Hematopoietic multipotent progenitor cell treated with erythropoietin and hydrocortisone succinate and interleukin-3 and kit ligand, for 6 days (in vitro differentiated cells): ENCODE measurements around the gene C3AR1.
"Not testable (repeated sequence)": the region's sequence is repeated elsewhere in the genome, so short reads cannot be mapped to it uniquely, and the experiment has no call there.

Source experiments
- DNase-seq: peaks from one replicate; pipeline ENCODE4 v3.0.0-alpha.2; 2015

Gene C3AR1

GRCh38 chr12:8026291-8026900, 39.8 kb downstream of the C3AR1 start:
- DNase-seq: peak; percentile 99

GRCh38 chr12:8018666-8019581, 47.2 kb downstream of the C3AR1 start:
- peak; percentile 90 for DNase-seq

GRCh38 chr12:8018213-8018612, 47.9 kb downstream of the C3AR1 start:
- not testable (repeated sequence) for DNase-seq

- no peak for DNase-seq
Measured at GRCh38 chr12:8014836-8015235, 51.3 kb downstream of the C3AR1 start.

GRCh38 chr12:8012651-8013309, 53.4 kb downstream of the C3AR1 start:
- DNase-seq: no peak

- peak; percentile 64 for DNase-seq
Measured at GRCh38 chr12:8011331-8011730, 54.8 kb downstream of the C3AR1 start.
